Urinary bladder (tissue), 4 donors: ENCODE measurements around the gene TMEM163. TPM values are rescaled to one million over a fixed set of nuclear protein-coding genes. Genes with fewer than 3 reads are reported as not detected.

Experiments
- DNase-seq: peaks from one replicate; pipeline ENCODE4 v3.0.0-alpha.2; 2015; ENCODE audit errors: extremely low spot score
- H3K27ac ChIP-seq: one replicate; pipeline ENCODE4 v1.5.1; 2013; ENCODE audit warnings: low read depth, mild to moderate bottlenecking, moderate library complexity
- H3K36me3 ChIP-seq: one replicate; pipeline ENCODE4 v1.6.1; 2013; ENCODE audit warnings: mild to moderate bottlenecking, moderate library complexity; ENCODE audit not compliant: insufficient read depth
- H3K4me1 ChIP-seq: one replicate; pipeline ENCODE4 v1.6.1; 2013; ENCODE audit warnings: mild to moderate bottlenecking, moderate library complexity; ENCODE audit not compliant: insufficient read depth
- H3K4me3 ChIP-seq: one replicate; pipeline ENCODE4 v1.5.1; 2013; ENCODE audit warnings: low read depth, low read length
- WGBS: extraction: QIAGEN DNeasy Blood & Tissue Kit; methylation state at CpG from one replicate; pipeline ENCODE4 v1.1.7; 2013; 5-methylcytosine and 5-hydroxymethylcytosine counted together
- polyA plus RNA-seq: library from polyadenylated mRNA; stranded (reverse); fragments of 200-250 nt; gene quantifications from one replicate; pipeline ENCODE4 v1.2.3, GENCODE V29; 2013
- total RNA-seq: library from RNA; depleted of rRNA; stranded (reverse); fragments of >200 nt; gene quantifications from one replicate; pipeline ENCODE4 v1.2.3, GENCODE V29; 2014
- donor health status: healthy with polysubstance abuse.
- donor health status: healthy.

Gene TMEM163
- total and polyA plus RNA-seq, 2 donors: 1.6 to 2.4 TPM

GRCh38 chr2:134451347-134451630 is 267.5 kb downstream of the TMEM163 start:
- no peak overlapping the region for H3K27ac ChIP-seq
- H3K36me3 ChIP-seq: no peaks in the 10 kb centered on the region
- H3K4me1 ChIP-seq: no peaks in the 10 kb centered on the region
- H3K4me3 ChIP-seq: no peak overlapping the region
- WGBS: 94% methylated on average over 2 of the region's 2 CpGs
- DNase-seq: no peak

- Histone ChIP-seq H3K4me3 (no peak overlapping the region), H3K27ac (no peak overlapping the region), H3K4me1 (no peaks in the 10 kb centered on the region), H3K36me3 (no peaks in the 10 kb centered on the region)
- 93% methylated on average over 15 of the region's 15 CpGs for WGBS
- no peak for DNase-seq
Observed at GRCh38 chr2:134449751-134450513, 268.9 kb downstream of the TMEM163 start.

GRCh38 chr2:134449157-134449556 is 269.6 kb downstream of the TMEM163 start:
- Histone ChIP-seq H3K4me1 (no peaks in the 10 kb centered on the region), H3K36me3 (no peaks in the 10 kb centered on the region), H3K27ac (no peak overlapping the region), H3K4me3 (no peak overlapping the region)
- WGBS: 90% methylated on average over 7 of the region's 7 CpGs
- no peak for DNase-seq

GRCh38 chr2:134448650-134449049 is 270.1 kb downstream of the TMEM163 start:
- DNase-seq: no peak
- no peak overlapping the region for H3K27ac ChIP-seq
- no peak overlapping the region for H3K4me3 ChIP-seq
- WGBS: 97% methylated on average over 6 of the region's 6 CpGs
- H3K4me1 ChIP-seq: no peaks in the 10 kb centered on the region
- H3K36me3 ChIP-seq: no peaks in the 10 kb centered on the region

- H3K36me3 ChIP-seq: no peaks in the 10 kb centered on the region
- no peak for DNase-seq
- H3K27ac ChIP-seq: no peak overlapping the region
- H3K4me1 ChIP-seq: no peaks in the 10 kb centered on the region
- H3K4me3 ChIP-seq: no peak overlapping the region
- 91% methylated on average over 4 of the region's 4 CpGs for WGBS
Observed at GRCh38 chr2:134447669-134448068, 271.1 kb downstream of the TMEM163 start.

GRCh38 chr2:134446383-134447017 is 272.3 kb downstream of the TMEM163 start:
- H3K36me3 ChIP-seq: no peaks in the 10 kb centered on the region
- DNase-seq: no peak
- no peak overlapping the region for H3K4me3 ChIP-seq
- no peaks in the 10 kb centered on the region for H3K4me1 ChIP-seq
- no peak overlapping the region for H3K27ac ChIP-seq
- WGBS: 66% methylated on average over 8 of the region's 8 CpGs

- WGBS: 76% methylated on average over 11 of the region's 11 CpGs
- Histone ChIP-seq H3K36me3 (no peaks in the 10 kb centered on the region), H3K4me3 (no peak overlapping the region), H3K4me1 (no peaks in the 10 kb centered on the region), H3K27ac (no peak overlapping the region)
- no peak for DNase-seq
Observed at GRCh38 chr2:134445985-134446382, 272.8 kb downstream of the TMEM163 start.

GRCh38 chr2:134445116-134445515 is 273.7 kb downstream of the TMEM163 start:
- no peak for DNase-seq
- H3K36me3 ChIP-seq: no peaks in the 10 kb centered on the region
- H3K4me1 ChIP-seq: no peaks in the 10 kb centered on the region
- 96% methylated on average over 4 of the region's 4 CpGs for WGBS
- H3K27ac ChIP-seq: no peak overlapping the region
- no peak overlapping the region for H3K4me3 ChIP-seq

- no peaks in the 10 kb centered on the region for H3K4me1 ChIP-seq
- H3K36me3 ChIP-seq: no peaks in the 10 kb centered on the region
- no peak overlapping the region for H3K27ac ChIP-seq
- DNase-seq: no peak
- H3K4me3 ChIP-seq: no peak overlapping the region
- WGBS: 76% methylated on average over 11 of the region's 11 CpGs
Observed at GRCh38 chr2:134443814-134444480, 274.9 kb downstream of the TMEM163 start.

- Histone ChIP-seq H3K36me3 (no peaks in the 10 kb centered on the region), H3K4me3 (no peak overlapping the region), H3K27ac (no peak overlapping the region), H3K4me1 (no peaks in the 10 kb centered on the region)
- 98% methylated on average over 11 of the region's 11 CpGs for WGBS
- no peak for DNase-seq
Observed at GRCh38 chr2:134441153-134441863, 277.5 kb downstream of the TMEM163 start.

- 97% methylated on average over 16 of the region's 16 CpGs for WGBS
- Histone ChIP-seq H3K4me3 (no peak overlapping the region), H3K27ac (no peak overlapping the region), H3K4me1 (no peaks in the 10 kb centered on the region), H3K36me3 (no peaks in the 10 kb centered on the region)
- DNase-seq: no peak
Observed at GRCh38 chr2:134440336-134440909, 278.4 kb downstream of the TMEM163 start.

GRCh38 chr2:134438371-134438770 is 280.4 kb downstream of the TMEM163 start:
- Histone ChIP-seq H3K27ac (no peak overlapping the region), H3K4me3 (no peak overlapping the region), H3K4me1 (no peaks in the 10 kb centered on the region), H3K36me3 (no peaks in the 10 kb centered on the region)
- WGBS: 96% methylated on average over 3 of the region's 3 CpGs
- DNase-seq: no peak

GRCh38 chr2:134436706-134437105 is 282.1 kb downstream of the TMEM163 start:
- H3K36me3 ChIP-seq: no peaks in the 10 kb centered on the region
- no peak for DNase-seq
- 96% methylated on average over 7 of the region's 7 CpGs for WGBS

More at GRCh38 chr2:134436706-134437105, 282.1 kb downstream of the TMEM163 start:
- H3K4me1 ChIP-seq: no peaks in the 10 kb centered on the region
- no peak overlapping the region for H3K27ac ChIP-seq
- H3K4me3 ChIP-seq: no peak overlapping the region
